HepG2 (cell line): ENCODE data around the gene DNPH1. TPM values are rescaled to one million over a fixed set of nuclear protein-coding genes. Genes with fewer than 3 reads are reported as not detected.

ENCODE experiments used
- CBX1 ChIP-seq: IDR thresholded peaks from one replicate; pipeline ENCODE4 v1.6.1; 2016; ENCODE audit warnings: antibody characterized with exemption, low read depth
- FIP1L1 ChIP-seq: fragments of 200-400 bp; formaldehyde crosslinking; IDR thresholded peaks from 2 replicates; pipeline ENCODE4 v1.6.1; 2018; ENCODE audit warnings: low read depth, mild to moderate bottlenecking, low read length, moderate library complexity, borderline replicate concordance; ENCODE audit not compliant: insufficient read depth
- GTF3A ChIP-seq: sonication (generic); formaldehyde crosslinking; conservative IDR thresholded peaks from 2 replicates; pipeline ENCODE4 v1.4.0; 2020; ENCODE audit warnings: mild to moderate bottlenecking, missing genetic modification reagents
- KAT8 ChIP-seq: IDR thresholded peaks from 2 replicates; pipeline ENCODE4 v1.6.1; 2016; ENCODE audit warnings: missing genetic modification reagents, missing compliant biosample characterization
- KDM1A ChIP-seq: IDR thresholded peaks from 2 replicates; pipeline ENCODE4 v1.6.1; 2016; ENCODE audit warnings: missing compliant biosample characterization
- KLF12 ChIP-seq: sonication (generic); formaldehyde crosslinking; IDR thresholded peaks from 2 replicates; pipeline ENCODE4 v1.4.0; 2020; ENCODE audit warnings: missing genetic modification reagents, borderline replicate concordance
- MIER2 ChIP-seq: IDR thresholded peaks from 2 replicates; pipeline ENCODE4 v1.6.1; 2016; ENCODE audit warnings: missing biosample characterization, missing genetic modification reagents
- MIER3 ChIP-seq: IDR thresholded peaks from 2 replicates; pipeline ENCODE4 v1.6.1; 2016; ENCODE audit warnings: missing compliant biosample characterization, borderline replicate concordance
- MXD4 ChIP-seq: IDR thresholded peaks from 2 replicates; pipeline ENCODE4 v1.6.1; 2016; ENCODE audit warnings: mild to moderate bottlenecking, missing biosample characterization, missing genetic modification reagents
- NCOR1 ChIP-seq: fragments of 200-600 bp; sonication (generic); IDR thresholded peaks from 2 replicates; pipeline ENCODE4 v1.7.0; 2017; ENCODE audit warnings: antibody characterized with exemption, low read length, borderline replicate concordance
- PAF1 ChIP-seq: IDR thresholded peaks from 2 replicates; pipeline ENCODE4 v1.6.1; 2016; ENCODE audit warnings: missing genetic modification reagents, missing compliant biosample characterization
- RNF2 ChIP-seq: fragments of 450-650 bp; conservative IDR thresholded peaks from 2 replicates; pipeline ENCODE4 v1.6.1; 2016; ENCODE audit warnings: low read depth
- SMAD1 ChIP-seq: sonication (generic); formaldehyde crosslinking; IDR thresholded peaks from 2 replicates; pipeline ENCODE4 v1.4.0; 2020; ENCODE audit warnings: missing genetic modification reagents, low read depth, mild to moderate bottlenecking, borderline replicate concordance
- SOX5 ChIP-seq: IDR thresholded peaks from 2 replicates; pipeline ENCODE4 v1.6.1; 2016; ENCODE audit warnings: borderline replicate concordance
- THAP11 ChIP-seq: IDR thresholded peaks from 2 replicates; pipeline ENCODE4 v1.6.1; 2016; ENCODE audit warnings: missing biosample characterization, missing genetic modification reagents
- TRIM24 ChIP-seq: sonication (generic); formaldehyde crosslinking; IDR thresholded peaks from 2 replicates; pipeline ENCODE4 v1.8.0; 2022; ENCODE audit warnings: mild to moderate bottlenecking, missing genetic modification reagents
- ZBTB1 ChIP-seq: sonication (generic); formaldehyde crosslinking; IDR thresholded peaks from 2 replicates; pipeline ENCODE4 v1.4.0; 2020; ENCODE audit warnings: missing genetic modification reagents, borderline replicate concordance
- ZNF296 ChIP-seq: sonication (generic); formaldehyde crosslinking; conservative IDR thresholded peaks from 2 replicates; pipeline ENCODE4 v1.5.0; 2020; ENCODE audit warnings: mild to moderate bottlenecking, missing genetic modification reagents
- ZNF331 ChIP-seq: sonication (generic); formaldehyde crosslinking; IDR thresholded peaks from 2 replicates; pipeline ENCODE4 v1.4.0; 2020; ENCODE audit warnings: missing genetic modification reagents
- ZNF549 ChIP-seq: sonication (generic); formaldehyde crosslinking; IDR thresholded peaks from 2 replicates; pipeline ENCODE4 v1.5.0; 2020; ENCODE audit warnings: missing genetic modification reagents
- ZNF607 ChIP-seq: sonication (generic); formaldehyde crosslinking; IDR thresholded peaks from 2 replicates; pipeline ENCODE4 v1.5.1; 2020; ENCODE audit warnings: missing genetic modification reagents, mild to moderate bottlenecking, borderline replicate concordance
- ZNF709 ChIP-seq: sonication (generic); formaldehyde crosslinking; IDR thresholded peaks from 2 replicates; pipeline ENCODE4 v1.5.0; 2020; ENCODE audit warnings: mild to moderate bottlenecking, missing genetic modification reagents
- ZNF792 ChIP-seq: IDR thresholded peaks from 2 replicates; pipeline ENCODE4 v1.6.1; 2016
- ZNF850 ChIP-seq: sonication (generic); formaldehyde crosslinking; conservative IDR thresholded peaks from 2 replicates; pipeline ENCODE4 v1.9.0; 2021; ENCODE audit warnings: mild to moderate bottlenecking, missing genetic modification reagents
- ZNF879 ChIP-seq: sonication (generic); formaldehyde crosslinking; IDR thresholded peaks from 2 replicates; pipeline ENCODE4 v1.8.1; 2023; ENCODE audit warnings: missing genetic modification reagents
- polyA plus RNA-seq, 8 experiments: library from polyadenylated mRNA; depleted of rRNA in 3 of 8; stranded (reverse) in 7 of 8; unstranded in 1 of 8; fragments of >200 nt; fragmentation: Illumina TruSeq in 4 of 8; extraction: Trizol in 4 of 8; gene quantifications; 2 replicates each; pipeline versions ENCODE4 v1.2.1 to v1.2.3, GENCODE V29; 2011 to 2016; ENCODE audit warnings: low read depth in 4 of 8, missing spikeins in 1 of 8, mixed read lengths in 1 of 8; ENCODE audit not compliant: insufficient read depth in 1 of 8
- total RNA-seq, 5 experiments: library from RNA; depleted of rRNA; stranded (reverse); fragments of >200 nt; fragmentation: Illumina TruSeq; extraction: Trizol; gene quantifications; 2 replicates each; pipeline ENCODE4 v1.2.3, GENCODE V29; 2016; ENCODE audit warnings: low read depth in 1 of 5
- TF ChIP-seq, protein P1 (sequence below): sonication (generic); formaldehyde crosslinking; IDR thresholded peaks from 2 replicates; pipeline ENCODE4 v1.5.0; 2020; ENCODE audit warnings: missing genetic modification reagents
- TF ChIP-seq, protein P2 (sequence below): sonication (generic); formaldehyde crosslinking; IDR thresholded peaks from 2 replicates; pipeline ENCODE4 v1.4.0; 2020; ENCODE audit warnings: missing genetic modification reagents
- TF ChIP-seq, protein P3 (sequence below): sonication (generic); formaldehyde crosslinking; IDR thresholded peaks from 2 replicates; pipeline ENCODE4 v1.5.1; 2020; ENCODE audit warnings: missing genetic modification reagents, mild to moderate bottlenecking, borderline replicate concordance

DNPH1 gene
- total and polyA plus RNA-seq, 2 of the 13 experiments (the other 11 are each of a cell fraction or from before 2014, with no cell fraction given): 56.5 to 75.1 TPM

DNA sequence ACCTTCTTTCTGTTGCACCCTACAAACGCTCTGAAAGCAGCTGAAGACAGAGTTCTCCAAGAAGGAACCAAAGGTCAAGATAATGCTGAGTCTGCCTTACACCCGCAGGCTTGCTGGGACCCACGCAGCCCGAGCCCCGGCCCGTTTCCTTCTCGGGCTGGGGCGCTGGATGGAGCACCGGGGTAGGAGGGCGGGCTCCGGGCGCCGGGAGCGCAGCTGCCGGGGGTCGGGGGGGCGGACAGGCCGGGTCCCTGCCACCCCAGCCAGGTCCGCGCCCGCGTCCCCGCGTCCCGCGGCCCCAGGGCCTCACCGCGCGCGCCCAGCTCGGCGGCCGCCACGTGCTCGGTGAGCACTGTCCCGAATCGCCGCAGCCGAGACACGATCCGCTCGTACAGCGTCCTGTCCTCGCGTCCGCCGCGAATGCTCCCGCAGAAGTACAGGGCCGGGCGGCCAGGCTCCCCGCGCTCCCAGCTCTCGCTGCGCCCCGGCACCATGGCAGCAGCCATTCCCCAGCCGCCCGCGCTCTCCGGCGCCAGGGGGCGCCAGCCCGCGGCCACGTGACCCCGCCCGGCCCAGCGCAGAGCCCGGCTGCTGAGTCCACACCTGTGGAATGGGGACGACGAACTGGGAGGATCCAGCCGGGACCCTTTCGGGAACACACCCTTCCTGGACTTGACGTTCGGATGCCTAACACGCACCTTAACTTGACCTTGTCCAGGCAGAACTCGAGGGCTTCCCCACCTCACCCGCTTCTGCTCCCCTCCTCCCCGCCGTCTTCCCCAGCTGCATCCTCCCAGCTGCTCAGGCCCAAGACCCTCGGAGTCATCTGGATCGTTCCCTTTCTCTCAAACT, at the start of gene DNPH1 (continued):
- no peak for TF ChIP-seq ZNF296 (CRISPR knock-in tag)
- TF ChIP-seq FIP1L1: no peak
- TF ChIP-seq TRIM24 (CRISPR knock-in tag): no peak
- TF ChIP-seq KDM1A (CRISPR knock-in tag): peak; percentile 57; the same call in 1 of the 2 replicates
- TF ChIP-seq ZNF792 (CRISPR knock-in tag): peak; percentile 46; the same call in 1 of the 2 replicates
- TF ChIP-seq KLF12 (CRISPR knock-in tag): peak; percentile 92; the same call in 1 of the 2 replicates
- TF ChIP-seq ZNF549 (CRISPR knock-in tag): peak; percentile 90
- TF ChIP-seq ZNF850 (CRISPR knock-in tag): no peak
- TF ChIP-seq RNF2: peak; percentile 90
- peak; percentile 72 for TF ChIP-seq KAT8 (CRISPR knock-in tag)
- peak; percentile 98; the same call in 1 of the 2 replicates for TF ChIP-seq SMAD1 (CRISPR knock-in tag)
- no peak for TF ChIP-seq ZBTB1 (CRISPR knock-in tag)
- no peak for TF ChIP-seq GTF3A
- peak; percentile 16; the same call in 1 of the 2 replicates for TF ChIP-seq MIER2 (CRISPR knock-in tag)
- peak; percentile 87 for TF ChIP-seq ZNF331 (CRISPR knock-in tag)
- no peak; the same call in 1 of the 2 replicates for TF ChIP-seq MIER3 (CRISPR knock-in tag)
- TF ChIP-seq, protein P1, sequence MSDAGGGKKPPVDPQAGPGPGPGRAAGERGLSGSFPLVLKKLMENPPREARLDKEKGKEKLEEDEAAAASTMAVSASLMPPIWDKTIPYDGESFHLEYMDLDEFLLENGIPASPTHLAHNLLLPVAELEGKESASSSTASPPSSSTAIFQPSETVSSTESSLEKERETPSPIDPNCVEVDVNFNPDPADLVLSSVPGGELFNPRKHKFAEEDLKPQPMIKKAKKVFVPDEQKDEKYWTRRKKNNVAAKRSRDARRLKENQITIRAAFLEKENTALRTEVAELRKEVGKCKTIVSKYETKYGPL (CRISPR knock-in tag): peak; percentile 50; the same call in 1 of the 2 replicates
- TF ChIP-seq MXD4 (CRISPR knock-in tag): peak; percentile 93
- peak; percentile 94 for TF ChIP-seq ZNF709 (CRISPR knock-in tag)
- peak; percentile 84 for TF ChIP-seq CBX1
- peak; percentile 88 for TF ChIP-seq THAP11
- TF ChIP-seq, protein P2, sequence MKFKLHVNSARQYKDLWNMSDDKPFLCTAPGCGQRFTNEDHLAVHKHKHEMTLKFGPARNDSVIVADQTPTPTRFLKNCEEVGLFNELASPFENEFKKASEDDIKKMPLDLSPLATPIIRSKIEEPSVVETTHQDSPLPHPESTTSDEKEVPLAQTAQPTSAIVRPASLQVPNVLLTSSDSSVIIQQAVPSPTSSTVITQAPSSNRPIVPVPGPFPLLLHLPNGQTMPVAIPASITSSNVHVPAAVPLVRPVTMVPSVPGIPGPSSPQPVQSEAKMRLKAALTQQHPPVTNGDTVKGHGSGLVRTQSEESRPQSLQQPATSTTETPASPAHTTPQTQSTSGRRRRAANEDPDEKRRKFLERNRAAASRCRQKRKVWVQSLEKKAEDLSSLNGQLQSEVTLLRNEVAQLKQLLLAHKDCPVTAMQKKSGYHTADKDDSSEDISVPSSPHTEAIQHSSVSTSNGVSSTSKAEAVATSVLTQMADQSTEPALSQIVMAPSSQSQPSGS: peak; percentile 14; the same call in 1 of the 2 replicates
- no peak for TF ChIP-seq PAF1 (CRISPR knock-in tag)
- peak; percentile 92 for TF ChIP-seq ZNF607
- TF ChIP-seq SOX5 (CRISPR knock-in tag): peak; percentile 44
- no peak for TF ChIP-seq NCOR1
- TF ChIP-seq, protein P3, sequence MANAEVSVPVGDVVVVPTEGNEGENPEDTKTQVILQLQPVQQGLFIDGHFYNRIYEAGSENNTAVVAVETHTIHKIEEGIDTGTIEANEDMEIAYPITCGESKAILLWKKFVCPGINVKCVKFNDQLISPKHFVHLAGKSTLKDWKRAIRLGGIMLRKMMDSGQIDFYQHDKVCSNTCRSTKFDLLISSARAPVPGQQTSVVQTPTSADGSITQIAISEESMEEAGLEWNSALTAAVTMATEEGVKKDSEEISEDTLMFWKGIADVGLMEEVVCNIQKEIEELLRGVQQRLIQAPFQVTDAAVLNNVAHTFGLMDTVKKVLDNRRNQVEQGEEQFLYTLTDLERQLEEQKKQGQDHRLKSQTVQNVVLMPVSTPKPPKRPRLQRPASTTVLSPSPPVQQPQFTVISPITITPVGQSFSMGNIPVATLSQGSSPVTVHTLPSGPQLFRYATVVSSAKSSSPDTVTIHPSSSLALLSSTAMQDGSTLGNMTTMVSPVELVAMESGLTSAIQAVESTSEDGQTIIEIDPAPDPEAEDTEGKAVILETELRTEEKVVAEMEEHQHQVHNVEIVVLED (CRISPR knock-in tag): 0 out of 2 replicates have a peak, but pooled peaks have one; percentile 13
- TF ChIP-seq ZNF879 (CRISPR knock-in tag): peak; percentile 91
